Putamen (tissue), 1 donor: ENCODE measurements around the gene ANO3.
A peak's percentile ranks its signal among the peaks of the same experiment; 100 is the strongest.
"Not testable (repeated sequence)": the region's sequence is repeated elsewhere in the genome, so short reads cannot be mapped to it uniquely, and the experiment has no call there.

Source experiments
- DNase-seq: peaks from one replicate; pipeline ENCODE4 v3.0.0-alpha.2; 2016; ENCODE audit warnings: low spot score

ANO3 gene

GRCh38 chr11:26626346-26626745 lies 294.4 kb downstream of the ANO3 start:
- DNase-seq, result no peak

GRCh38 chr11:26632691-26633159 lies 300.8 kb downstream of the ANO3 start:
- DNase-seq, result no peak

DNA sequence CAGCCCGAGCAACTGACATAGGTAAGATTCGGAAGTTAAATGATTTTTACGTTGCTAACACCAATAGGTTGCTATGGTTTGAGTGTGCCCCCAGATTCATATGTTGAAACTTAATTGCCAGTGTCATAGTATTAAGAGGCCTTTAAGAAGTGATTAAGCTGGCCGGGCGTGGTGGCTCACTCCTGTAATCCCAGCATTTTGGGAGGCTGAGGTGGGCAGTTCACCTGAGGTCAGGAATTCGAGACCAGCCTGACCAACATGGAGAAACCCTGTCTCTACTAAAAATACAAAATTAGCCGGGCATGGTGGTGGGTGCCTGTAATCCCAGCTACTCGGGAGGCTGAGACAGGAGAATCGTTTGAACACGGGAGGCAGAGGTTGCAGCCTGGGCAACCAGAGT lies 311.4 kb downstream of the ANO3 start:
- DNase-seq, result not testable (repeated sequence)

GRCh38 chr11:26649884-26650283 lies 318.0 kb downstream of the ANO3 start:
- peak; percentile 28 for DNase-seq

GRCh38 chr11:26651916-26652315 lies 320.0 kb downstream of the ANO3 start:
- no peak for DNase-seq

GRCh38 chr11:26655287-26655686 lies 323.4 kb downstream of the ANO3 start:
- DNase-seq, result no peak

- DNase-seq, result no peak
Measured at GRCh38 chr11:26662916-26663315, 331.0 kb downstream of the ANO3 start.

GRCh38 chr11:26665036-26665435 lies 333.1 kb downstream of the ANO3 start:
- DNase-seq, result no peak

GRCh38 chr11:26665946-26666345 lies 334.0 kb downstream of the ANO3 start:
- no peak for DNase-seq

DNA sequence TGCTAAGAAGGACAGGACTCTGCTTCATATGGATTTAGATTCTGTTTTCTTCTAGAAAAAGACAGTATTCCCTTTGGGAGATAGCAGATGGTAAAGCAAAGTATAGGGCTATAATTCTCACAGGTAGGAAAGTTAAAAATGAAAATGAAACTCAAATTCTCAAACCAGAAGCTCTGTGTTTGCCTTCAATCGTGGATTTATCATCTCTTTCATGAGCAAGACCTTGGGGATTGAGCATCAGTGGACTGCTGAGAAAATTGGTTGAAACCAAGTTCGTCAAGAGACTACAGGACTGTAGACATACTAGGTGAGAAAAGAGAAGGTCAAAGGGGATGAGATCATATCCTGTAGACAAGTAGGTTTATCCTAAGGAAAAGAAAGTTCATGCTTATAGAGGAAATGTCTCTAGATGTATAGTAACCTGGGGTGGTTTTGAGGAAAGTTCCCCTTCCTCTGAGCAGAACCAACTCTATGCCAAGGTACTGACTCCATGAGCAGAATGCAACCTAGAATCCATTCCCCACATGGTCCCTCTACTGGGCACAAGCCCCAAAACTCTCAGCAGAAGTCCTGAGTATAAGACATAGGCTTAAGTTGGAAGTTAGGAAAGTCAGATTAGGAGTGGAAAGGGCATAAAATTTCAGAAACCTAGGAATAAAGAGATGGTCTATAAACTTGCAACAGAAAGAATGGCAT lies 343.5 kb downstream of the ANO3 start:
- DNase-seq, result no peak

GRCh38 chr11:26676641-26677040 lies 344.7 kb downstream of the ANO3 start:
- no peak for DNase-seq

- DNase-seq, result no peak
Measured at GRCh38 chr11:26677566-26677965, 345.6 kb downstream of the ANO3 start.

GRCh38 chr11:26687351-26687750 lies 355.4 kb downstream of the ANO3 start:
- DNase-seq, result no peak

GRCh38 chr11:26688701-26689100 lies 356.8 kb downstream of the ANO3 start:
- no peak for DNase-seq

GRCh38 chr11:26696330-26696729 lies 364.4 kb downstream of the ANO3 start:
- DNase-seq, result no peak

GRCh38 chr11:26698224-26698623 lies 366.3 kb downstream of the ANO3 start:
- no peak for DNase-seq

DNA sequence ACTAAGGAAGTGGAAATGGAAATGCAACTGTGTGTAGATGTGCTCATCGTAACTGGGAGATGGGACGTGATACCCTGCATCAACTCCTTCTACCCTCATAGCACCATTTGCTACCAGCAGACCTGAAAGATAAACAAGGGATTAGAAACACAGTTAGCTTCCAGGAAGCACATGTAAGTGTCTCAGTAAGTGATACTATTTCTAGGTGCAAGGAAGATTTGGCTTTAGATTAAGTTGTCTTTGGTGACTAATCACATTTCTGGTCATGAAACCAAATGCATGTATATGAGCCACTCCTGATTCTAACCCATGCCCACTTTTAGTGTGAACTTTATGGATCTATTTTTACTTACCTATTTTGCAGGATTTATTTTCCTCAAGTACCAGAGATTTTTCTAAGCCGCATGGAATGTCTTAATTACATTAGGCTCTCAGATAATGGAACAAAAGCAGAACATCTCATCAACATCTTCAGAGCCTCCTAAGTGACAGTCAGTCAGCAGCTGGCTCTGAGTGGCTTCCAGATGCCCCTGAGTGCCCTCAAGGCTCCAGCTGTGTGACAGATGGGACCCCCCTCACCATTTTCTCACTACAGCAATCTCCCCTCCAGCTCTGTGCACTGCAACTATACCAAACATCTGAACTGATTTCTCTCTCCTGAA lies 368.8 kb downstream of the ANO3 start:
- no peak for DNase-seq

GRCh38 chr11:26702406-26702805 lies 370.5 kb downstream of the ANO3 start:
- DNase-seq, result no peak

GRCh38 chr11:26703411-26704191 lies 371.7 kb downstream of the ANO3 start:
- no peak for DNase-seq

DNA sequence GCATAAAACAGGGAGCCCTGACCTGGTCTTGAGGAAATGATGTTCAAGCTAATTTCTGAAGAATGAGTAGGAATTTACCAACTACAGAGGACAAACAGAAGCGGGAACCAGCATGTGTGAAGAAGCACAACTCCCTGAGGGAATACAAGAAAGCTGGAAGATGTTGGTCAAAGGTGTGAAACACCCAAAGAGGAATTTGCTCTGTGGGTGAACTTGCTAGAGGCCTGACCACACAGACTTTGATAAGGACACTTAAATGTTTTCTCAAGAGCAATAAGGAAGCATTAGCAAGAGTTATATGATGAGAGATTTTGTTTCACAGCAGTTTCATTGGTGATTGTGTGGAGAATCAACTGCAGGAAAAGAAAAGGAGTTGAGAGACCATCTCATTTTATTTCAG lies 372.3 kb downstream of the ANO3 start:
- no peak for DNase-seq

- no peak for DNase-seq
Measured at GRCh38 chr11:26706181-26706580, 374.3 kb downstream of the ANO3 start.

GRCh38 chr11:26708736-26709456 lies 377.0 kb downstream of the ANO3 start:
- DNase-seq, result peak; percentile 25
